PFSK-1 (cell line): ENCODE data around the gene TMEM259.

Experiments
- FOXP2 ChIP-seq: optimal IDR thresholded peaks from 2 replicates; pipeline ENCODE3; 2011; ENCODE audit warnings: borderline replicate concordance, control low read depth, inconsistent platforms; ENCODE audit not compliant: insufficient read depth; ENCODE audit errors: extremely low read length, extremely low read depth
- POLR2AphosphoS5 ChIP-seq: IDR thresholded peaks from 2 replicates; pipeline ENCODE4 v1.6.1; 2012; ENCODE audit warnings: low read depth, mild to moderate bottlenecking, control low read depth, low read length, moderate library complexity
- SIN3A ChIP-seq: IDR thresholded peaks from 2 replicates; pipeline ENCODE4 v1.6.1; 2012; ENCODE audit warnings: mild to moderate bottlenecking, low read length, moderate library complexity, borderline replicate concordance; ENCODE audit not compliant: insufficient read depth
- TAF1 ChIP-seq: IDR thresholded peaks from 2 replicates; pipeline ENCODE4 v1.6.1; 2012; ENCODE audit warnings: low read length, control low read depth, borderline replicate concordance; ENCODE audit not compliant: insufficient read depth
- TF ChIP-seq, protein P1 (sequence below), 2 experiments: IDR thresholded peaks; 2 replicates each; pipeline versions ENCODE4 v1.6.1 to v1.8.0; 2011 to 2012; ENCODE audit warnings: low read depth in 2 of 2, low read length in 2 of 2, control low read depth in 1 of 2, inconsistent platforms in 1 of 2, mild to moderate bottlenecking in 1 of 2, moderate library complexity in 1 of 2; ENCODE audit not compliant: insufficient read depth in 1 of 2

Gene TMEM259

GRCh38 chr19:1067341-1067957 is 46.5 kb upstream of the TMEM259 start:
- TF ChIP-seq TAF1 (no peak), FOXP2 (no peak), SIN3A (no peak), POLR2AphosphoS5 (no peak)
- TF ChIP-seq, protein P1, sequence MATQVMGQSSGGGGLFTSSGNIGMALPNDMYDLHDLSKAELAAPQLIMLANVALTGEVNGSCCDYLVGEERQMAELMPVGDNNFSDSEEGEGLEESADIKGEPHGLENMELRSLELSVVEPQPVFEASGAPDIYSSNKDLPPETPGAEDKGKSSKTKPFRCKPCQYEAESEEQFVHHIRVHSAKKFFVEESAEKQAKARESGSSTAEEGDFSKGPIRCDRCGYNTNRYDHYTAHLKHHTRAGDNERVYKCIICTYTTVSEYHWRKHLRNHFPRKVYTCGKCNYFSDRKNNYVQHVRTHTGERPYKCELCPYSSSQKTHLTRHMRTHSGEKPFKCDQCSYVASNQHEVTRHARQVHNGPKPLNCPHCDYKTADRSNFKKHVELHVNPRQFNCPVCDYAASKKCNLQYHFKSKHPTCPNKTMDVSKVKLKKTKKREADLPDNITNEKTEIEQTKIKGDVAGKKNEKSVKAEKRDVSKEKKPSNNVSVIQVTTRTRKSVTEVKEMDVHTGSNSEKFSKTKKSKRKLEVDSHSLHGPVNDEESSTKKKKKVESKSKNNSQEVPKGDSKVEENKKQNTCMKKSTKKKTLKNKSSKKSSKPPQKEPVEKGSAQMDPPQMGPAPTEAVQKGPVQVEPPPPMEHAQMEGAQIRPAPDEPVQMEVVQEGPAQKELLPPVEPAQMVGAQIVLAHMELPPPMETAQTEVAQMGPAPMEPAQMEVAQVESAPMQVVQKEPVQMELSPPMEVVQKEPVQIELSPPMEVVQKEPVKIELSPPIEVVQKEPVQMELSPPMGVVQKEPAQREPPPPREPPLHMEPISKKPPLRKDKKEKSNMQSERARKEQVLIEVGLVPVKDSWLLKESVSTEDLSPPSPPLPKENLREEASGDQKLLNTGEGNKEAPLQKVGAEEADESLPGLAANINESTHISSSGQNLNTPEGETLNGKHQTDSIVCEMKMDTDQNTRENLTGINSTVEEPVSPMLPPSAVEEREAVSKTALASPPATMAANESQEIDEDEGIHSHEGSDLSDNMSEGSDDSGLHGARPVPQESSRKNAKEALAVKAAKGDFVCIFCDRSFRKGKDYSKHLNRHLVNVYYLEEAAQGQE (IDR thresholded peaks at IDR 0.05; ENCODE audit: insufficient read depth in 1 of 2, low read depth in 2 of 2, low read length in 2 of 2), result no peak

GRCh38 chr19:1066748-1067340 is 45.9 kb upstream of the TMEM259 start, which contains the start of gene ARHGAP45:
ARHGAP45 (plus strand) TSS chr19:1067167; CDS start chr19:1067406, 239 bp downstream.
- TF ChIP-seq SIN3A, result no peak
- TF ChIP-seq FOXP2, result peak; percentile 45

DNA sequence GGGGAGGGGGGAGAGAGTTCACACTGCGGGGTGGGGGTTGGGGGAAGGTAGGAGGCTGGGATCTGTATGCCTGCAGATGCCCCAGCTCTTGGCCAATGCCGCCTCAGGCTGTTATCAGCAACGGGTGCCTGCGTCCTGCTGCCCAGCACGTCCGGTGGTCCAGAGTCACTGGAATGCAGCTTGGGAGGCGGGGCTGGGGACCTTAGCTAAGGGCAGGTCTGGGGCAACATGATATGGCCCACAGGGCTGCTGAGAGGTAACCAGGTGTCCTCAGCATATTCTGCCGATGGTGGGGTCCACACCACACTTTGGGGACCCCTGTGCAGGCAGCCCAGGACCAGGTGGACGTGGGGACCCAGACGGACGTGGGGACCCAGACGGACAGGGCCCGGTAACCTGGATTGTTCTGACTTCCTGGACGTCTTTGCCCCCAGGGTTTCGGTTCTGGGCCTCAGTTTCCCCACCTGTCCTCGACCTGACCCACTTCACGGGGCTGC is 45.4 kb upstream of the TMEM259 start:
- no peak for TF ChIP-seq POLR2AphosphoS5
- no peak for TF ChIP-seq FOXP2
- no peak for TF ChIP-seq TAF1
- TF ChIP-seq SIN3A, result no peak
- TF ChIP-seq, protein P1 (IDR thresholded peaks at IDR 0.05; ENCODE audit: insufficient read depth in 1 of 2, low read depth in 2 of 2, low read length in 2 of 2), result no peak

DNA sequence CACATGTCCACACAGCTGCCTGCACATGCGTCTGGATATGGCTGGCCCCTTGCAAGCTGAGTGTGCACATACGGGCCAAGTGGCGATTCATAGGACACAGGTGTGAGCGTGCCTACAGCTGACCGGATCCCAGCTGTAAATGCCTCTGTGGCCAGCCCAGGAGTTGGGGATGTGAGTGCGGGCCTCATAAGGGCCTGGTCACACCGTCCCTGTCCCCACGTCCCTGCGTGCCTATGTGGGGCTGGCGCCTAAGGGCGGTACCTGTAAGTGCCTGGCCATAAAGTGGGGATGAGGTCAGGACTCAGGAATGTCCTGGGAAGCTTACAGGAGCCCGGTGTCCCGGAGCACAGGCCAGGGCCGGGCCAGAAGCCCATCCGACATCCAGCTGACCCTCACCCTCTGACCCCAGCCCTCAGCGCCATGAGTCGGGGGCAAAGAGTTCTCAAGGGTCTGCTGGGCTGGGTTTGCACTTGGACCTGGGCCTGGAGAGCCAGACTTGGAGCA is 44.7 kb upstream of the TMEM259 start:
- TF ChIP-seq POLR2AphosphoS5, result no peak
- TF ChIP-seq FOXP2, result no peak
- TF ChIP-seq TAF1, result no peak
- TF ChIP-seq SIN3A, result no peak
- TF ChIP-seq, protein P1 (IDR thresholded peaks at IDR 0.05; ENCODE audit: insufficient read depth in 1 of 2, low read depth in 2 of 2, low read length in 2 of 2), result no peak

- TF ChIP-seq, protein P1 (IDR thresholded peaks at IDR 0.05; ENCODE audit: insufficient read depth in 1 of 2, low read depth in 2 of 2, low read length in 2 of 2), result no peak
- TF ChIP-seq POLR2AphosphoS5, result no peak
- TF ChIP-seq FOXP2, result no peak
- TF ChIP-seq TAF1, result no peak
- TF ChIP-seq SIN3A, result no peak
Observed at GRCh38 chr19:1064661-1065605, 44.0 kb upstream of the TMEM259 start.
